Mesenchymal stem cell (in vitro differentiated cells and primary cell): ENCODE measurements around the gene CCDC148.

Source experiments
- DNase-seq: peaks from one replicate; pipeline ENCODE4 v3.0.0-alpha.2; 2013
- H2AFZ ChIP-seq: one replicate; pipeline ENCODE4 v1.6.1; 2013; ENCODE audit warnings: low read depth, mild to moderate bottlenecking, control low read depth, inconsistent platforms, low read length, moderate library complexity
- H2AK5ac ChIP-seq: 2 replicates; pipeline ENCODE4 v1.6.1; 2013; ENCODE audit warnings: low read length, moderate library complexity, mild to moderate bottlenecking, inconsistent platforms; ENCODE audit not compliant: severe bottlenecking
- H2BK120ac ChIP-seq: one replicate; pipeline ENCODE4 v1.6.1; 2013; ENCODE audit warnings: low read depth, mild to moderate bottlenecking, inconsistent platforms, low read length, moderate library complexity
- H2BK12ac ChIP-seq, 2 experiments: one replicate each; pipeline ENCODE4 v1.6.1; 2013; ENCODE audit warnings: inconsistent platforms in 2 of 2, low read length in 2 of 2, mild to moderate bottlenecking in 2 of 2, moderate library complexity in 2 of 2, control low read depth in 1 of 2
- H2BK15ac ChIP-seq: one replicate; pipeline ENCODE4 v1.6.1; 2013; ENCODE audit warnings: mild to moderate bottlenecking, low read depth, inconsistent platforms; ENCODE audit not compliant: poor library complexity, severe bottlenecking
- H2BK5ac ChIP-seq: 2 replicates; pipeline ENCODE4 v1.6.1; 2013; ENCODE audit warnings: low read depth, mild to moderate bottlenecking, low read length, control low read depth, inconsistent platforms; ENCODE audit not compliant: poor library complexity, severe bottlenecking
- H3K14ac ChIP-seq, 2 experiments: one replicate each; pipeline ENCODE4 v1.6.1; 2013; ENCODE audit warnings: inconsistent platforms in 2 of 2, low read length in 2 of 2, control low read depth in 1 of 2, mild to moderate bottlenecking in 1 of 2, moderate library complexity in 1 of 2
- H3K18ac ChIP-seq, 2 experiments: one replicate each; pipeline ENCODE4 v1.6.1; 2013; ENCODE audit warnings: inconsistent platforms in 2 of 2, low read length in 2 of 2, control low read depth in 1 of 2, low read depth in 1 of 2, mild to moderate bottlenecking in 1 of 2
- H3K23ac ChIP-seq, 2 experiments: one replicate each; pipeline ENCODE4 v1.6.1; 2013; ENCODE audit warnings: inconsistent platforms in 2 of 2, low read length in 2 of 2, mild to moderate bottlenecking in 2 of 2, moderate library complexity in 2 of 2, control low read depth in 1 of 2
- H3K27ac ChIP-seq: 2 replicates; pipeline ENCODE4 v1.5.1; 2013; ENCODE audit warnings: mild to moderate bottlenecking, moderate library complexity, low read length, control low read depth, inconsistent platforms; ENCODE audit not compliant: poor library complexity, severe bottlenecking
- H3K27me3 ChIP-seq, 2 experiments: 2 replicates each; pipeline versions ENCODE4 v1.6.1 to v1.7.0; 2013; ENCODE audit warnings: low read length in 2 of 2, mild to moderate bottlenecking in 2 of 2, moderate library complexity in 2 of 2, control low read depth in 1 of 2, inconsistent platforms in 1 of 2; ENCODE audit not compliant: control insufficient read depth in 1 of 2, insufficient read depth in 1 of 2
- H3K36me3 ChIP-seq, 2 experiments: 2 replicates each; pipeline versions ENCODE4 v1.6.1 to v1.7.0; 2013; ENCODE audit warnings: low read length in 2 of 2, control low read depth in 1 of 2, inconsistent platforms in 1 of 2, low read depth in 1 of 2, mild to moderate bottlenecking in 1 of 2; ENCODE audit not compliant: insufficient read depth in 2 of 2, control insufficient read depth in 1 of 2
- H3K4ac ChIP-seq, 2 experiments: one replicate each; pipeline ENCODE4 v1.6.1; 2013; ENCODE audit warnings: inconsistent platforms in 2 of 2, low read length in 2 of 2, mild to moderate bottlenecking in 2 of 2, moderate library complexity in 2 of 2, control low read depth in 1 of 2, low read depth in 1 of 2
- H3K4me1 ChIP-seq: 2 replicates; pipeline ENCODE4 v1.6.1; 2013; ENCODE audit warnings: low read depth, low read length, control low read depth; ENCODE audit not compliant: control insufficient read depth, insufficient read depth
- H3K4me2 ChIP-seq: 2 replicates; pipeline ENCODE4 v1.6.1; 2013; ENCODE audit warnings: low read length, mild to moderate bottlenecking, inconsistent platforms; ENCODE audit not compliant: poor library complexity, severe bottlenecking
- H3K4me3 ChIP-seq, 2 experiments: 2 replicates each; pipeline versions ENCODE4 v1.5.1 to v1.7.0; 2013; ENCODE audit warnings: low read length in 2 of 2, mild to moderate bottlenecking in 2 of 2, control low read depth in 1 of 2, low read depth in 1 of 2; ENCODE audit not compliant: insufficient read depth in 1 of 2
- H3K79me1 ChIP-seq: replicated peaks from 2 replicates; pipeline ENCODE4 v1.6.1; 2013; ENCODE audit warnings: mild to moderate bottlenecking, control low read depth, low read length, inconsistent platforms; ENCODE audit not compliant: poor library complexity, severe bottlenecking
- H3K9ac ChIP-seq: 2 replicates; pipeline ENCODE4 v1.7.0; 2013; ENCODE audit warnings: mild to moderate bottlenecking, low read length, moderate library complexity
- H3K9me3 ChIP-seq: 2 replicates; pipeline ENCODE4 v1.7.0; 2013; ENCODE audit warnings: mild to moderate bottlenecking, low read length; ENCODE audit not compliant: control insufficient read depth
- H4K8ac ChIP-seq: one replicate; pipeline ENCODE4 v1.6.1; 2013; ENCODE audit warnings: inconsistent platforms, mild to moderate bottlenecking, low read length, moderate library complexity
- H4K91ac ChIP-seq: one replicate; pipeline ENCODE4 v1.6.1; 2013; ENCODE audit warnings: mild to moderate bottlenecking, low read length, inconsistent platforms
- WGBS: methylation state at CpG from one replicate; pipeline ENCODE4 v1.1.7; 2013; ENCODE audit warnings: mixed read lengths; 5-methylcytosine and 5-hydroxymethylcytosine counted together

The CCDC148 gene

GRCh38 chr2:158192515-158193443 is 263.8 kb downstream of the CCDC148 start:
- Histone ChIP-seq H2BK15ac (no peak overlapping the region), H3K4me1 (peaks cover 1% of the 10 kb centered on the region), H2AK5ac (peak overlapping the region; percentile 91), H3K9me3 (no peaks in the 10 kb centered on the region), H3K27me3 (no peaks in the 10 kb centered on the region), H3K18ac (no peak overlapping the region), H2BK120ac (no peak overlapping the region), H4K91ac (no peak overlapping the region), H4K8ac (no peak overlapping the region), H3K4me2 (no peak overlapping the region), H3K4me3 (no peak overlapping the region), H2AFZ (no peak overlapping the region), H2BK12ac (no peak overlapping the region), H3K14ac (no peak overlapping the region), H3K79me1 (no peaks in the 10 kb centered on the region), H3K27ac (no peak overlapping the region), H2BK5ac (no peak overlapping the region), H3K4ac (no peak overlapping the region), H3K36me3 (no peaks in the 10 kb centered on the region), H3K23ac (no peak overlapping the region), H3K9ac (no peak overlapping the region)
- 100% methylated on average over 1 of the region's 2 CpGs for WGBS
- DNase-seq: no peak

- Histone ChIP-seq H2BK5ac (peak overlapping the region; percentile 73), H2AK5ac (no peak overlapping the region), H3K4me2 (peak overlapping the region; percentile 47), H3K36me3 (no peaks in the 10 kb centered on the region), H4K91ac (no peak overlapping the region), H3K79me1 (no peaks in the 10 kb centered on the region), H4K8ac (no peak overlapping the region), H3K27me3 (no peaks in the 10 kb centered on the region), H3K4me3 (peak overlapping the region in 1 of 2 experiments; percentile 58), H3K27ac (peak overlapping the region; percentile 90), H3K9ac (peak overlapping the region; percentile 81), H2BK12ac (no peak overlapping the region), H2AFZ (no peak overlapping the region), H3K23ac (no peak overlapping the region), H3K14ac (no peak overlapping the region), H3K4me1 (peaks cover 1% of the 10 kb centered on the region), H2BK120ac (no peak overlapping the region), H3K18ac (no peak overlapping the region), H3K4ac (no peak overlapping the region), H3K9me3 (no peaks in the 10 kb centered on the region), H2BK15ac (no peak overlapping the region)
- WGBS: 62% methylated on average over 4 of the region's 7 CpGs
- DNase-seq: peak; percentile 22
Observed at GRCh38 chr2:158191076-158191895, 265.3 kb downstream of the CCDC148 start.

GRCh38 chr2:158189526-158189925 is 267.0 kb downstream of the CCDC148 start:
- H4K91ac ChIP-seq: no peak overlapping the region
- H3K27ac ChIP-seq: no peak overlapping the region
- H3K18ac ChIP-seq: no peak overlapping the region
- DNase-seq: peak; percentile 41
- H3K27me3 ChIP-seq: no peaks in the 10 kb centered on the region
- no peaks in the 10 kb centered on the region for H3K36me3 ChIP-seq
- no peaks in the 10 kb centered on the region for H3K79me1 ChIP-seq
- no peak overlapping the region for H3K9ac ChIP-seq
- no peak overlapping the region for H3K14ac ChIP-seq
- no peaks in the 10 kb centered on the region for H3K9me3 ChIP-seq
- H3K4me3 ChIP-seq: no peak overlapping the region
- H2BK15ac ChIP-seq: no peak overlapping the region
- H2BK12ac ChIP-seq: no peak overlapping the region
- no peak overlapping the region for H3K23ac ChIP-seq
- H3K4ac ChIP-seq: no peak overlapping the region
- H2BK120ac ChIP-seq: no peak overlapping the region
- H4K8ac ChIP-seq: no peak overlapping the region
- no peak overlapping the region for H2AFZ ChIP-seq
- H2AK5ac ChIP-seq: no peak overlapping the region
- no peak overlapping the region for H3K4me2 ChIP-seq
- no peak overlapping the region for H2BK5ac ChIP-seq
- H3K4me1 ChIP-seq: peaks cover 1% of the 10 kb centered on the region

GRCh38 chr2:158187908-158188307 is 268.6 kb downstream of the CCDC148 start:
- DNase-seq: no peak
- H3K4me2 ChIP-seq: no peak overlapping the region
- no peak overlapping the region for H3K14ac ChIP-seq
- H3K27ac ChIP-seq: no peak overlapping the region
- H3K9ac ChIP-seq: no peak overlapping the region
- no peak overlapping the region for H2AFZ ChIP-seq
- H2AK5ac ChIP-seq: no peak overlapping the region
- no peak overlapping the region for H3K18ac ChIP-seq
- no peak overlapping the region for H2BK12ac ChIP-seq
- no peak overlapping the region for H3K4me3 ChIP-seq
- no peak overlapping the region for H4K91ac ChIP-seq
- H3K36me3 ChIP-seq: no peaks in the 10 kb centered on the region
- H4K8ac ChIP-seq: no peak overlapping the region
- no peak overlapping the region for H2BK120ac ChIP-seq
- no peaks in the 10 kb centered on the region for H3K27me3 ChIP-seq
- WGBS: 100% methylated on average over 1 of the region's 1 CpG
- H3K9me3 ChIP-seq: no peaks in the 10 kb centered on the region
- no peak overlapping the region for H2BK15ac ChIP-seq
- no peak overlapping the region for H3K4ac ChIP-seq
- no peak overlapping the region for H3K23ac ChIP-seq
- H2BK5ac ChIP-seq: no peak overlapping the region
- H3K4me1 ChIP-seq: peaks cover 5% of the 10 kb centered on the region
- no peaks in the 10 kb centered on the region for H3K79me1 ChIP-seq
